B cell (primary cell): Measurements from ENCODE around the gene ZNF222. TPM values are rescaled to one million over a fixed set of nuclear protein-coding genes. Genes with fewer than 3 reads are reported as not detected.

Source experiments
- ATAC-seq: fragments of 200-7000 bp; cut with Tn5 transposase; one replicate; pipeline ENCODE4 v1.10.0; 2021; ENCODE audit warnings: low read depth, mild to moderate bottlenecking, moderate number of reproducible peaks, moderate library complexity
- CTCF ChIA-PET: fragments of 350-600 bp; sonication (Branson Sonifier 250); formaldehyde crosslinking; loops from one replicate; lab custom pipeline; 2021; ENCODE audit warnings: antibody characterized with exemption, inconsistent platforms; lab: Charles Lee
- POLR2A ChIA-PET: fragments of 350-600 bp; sonication (Branson Sonifier 250); formaldehyde crosslinking; loops from one replicate; lab custom pipeline; 2021; ENCODE audit warnings: antibody characterized with exemption; lab: Charles Lee
- DNase-seq: peaks from one replicate; pipeline ENCODE4 v3.0.0; 2013
- H2AFZ ChIP-seq: 2 replicates; pipeline ENCODE4 v1.6.1; 2012; ENCODE audit warnings: mild to moderate bottlenecking, low read depth, low read length; ENCODE audit not compliant: insufficient read depth, poor library complexity, severe bottlenecking
- H3K27ac ChIP-seq, 2 donors: 1 replicate in 1 of 2; 2 replicates in 1 of 2; pipeline ENCODE4 v1.5.1; 2012 to 2013; ENCODE audit warnings: low read length in 2 of 2, mild to moderate bottlenecking in 2 of 2, moderate library complexity in 1 of 2
- H3K27me3 ChIP-seq, 4 experiments: fragments of 200-600 bp in 1 of 4; sonication (generic) in 1 of 4; replicated peaks in 1 of 4; 1 replicate in 2 of 4; 2 replicates in 2 of 4; pipeline versions ENCODE4 v1.6.1 to v1.7.0; 2013 to 2016; ENCODE audit warnings: low read length in 3 of 4, mild to moderate bottlenecking in 2 of 4, mixed read lengths in 1 of 4, moderate library complexity in 1 of 4; ENCODE audit not compliant: insufficient read depth in 4 of 4, control insufficient read depth in 3 of 4; ENCODE audit errors: control extremely low read depth in 1 of 4
- H3K36me3 ChIP-seq, 2 experiments: replicated peaks in 1 of 2; 1 replicate in 1 of 2; 2 replicates in 1 of 2; pipeline versions ENCODE4 v1.6.1 to v1.7.1; 2013; ENCODE audit warnings: low read length in 1 of 2; ENCODE audit not compliant: insufficient read depth in 2 of 2, control insufficient read depth in 1 of 2; ENCODE audit errors: control extremely low read depth in 1 of 2, extremely low read depth in 1 of 2
- H3K4me1 ChIP-seq, 2 donors: fragments of 200-600 bp in 1 of 2; sonication (generic) in 1 of 2; 1 replicate in 1 of 2; 2 replicates in 1 of 2; pipeline versions ENCODE4 v1.5.1 to v1.6.1; 2013 to 2017; ENCODE audit warnings: low read length in 2 of 2; ENCODE audit not compliant: control insufficient read depth in 2 of 2, insufficient read depth in 2 of 2
- H3K4me2 ChIP-seq: replicated peaks from 2 replicates; pipeline ENCODE3; 2012; ENCODE audit warnings: mild to moderate bottlenecking, low read depth, low read length; ENCODE audit not compliant: poor library complexity, severe bottlenecking
- H3K4me3 ChIP-seq, 5 experiments: fragments of 200-600 bp in 1 of 5; sonication (generic) in 1 of 5; 1 replicate in 3 of 5; 2 replicates in 2 of 5; pipeline versions ENCODE4 v1.5.1 to v1.7.0; 2011 to 2016; ENCODE audit warnings: low read length in 4 of 5, mild to moderate bottlenecking in 4 of 5, low read depth in 2 of 5, control low read depth in 1 of 5, moderate library complexity in 1 of 5; ENCODE audit not compliant: insufficient read depth in 1 of 5; ENCODE audit errors: control extremely low read depth in 1 of 5, extremely low read depth in 1 of 5
- H3K79me2 ChIP-seq: fragments of 200-600 bp; sonication (generic); one replicate; pipeline ENCODE4 v1.6.0; 2016; ENCODE audit warnings: low read length; ENCODE audit not compliant: control insufficient read depth, insufficient read depth
- H3K9ac ChIP-seq: fragments of 200-600 bp; sonication (generic); 2 replicates; pipeline ENCODE4 v1.6.1; 2017; ENCODE audit warnings: mild to moderate bottlenecking, low read length, moderate library complexity
- H3K9me3 ChIP-seq, 3 donors: one replicate each; pipeline versions ENCODE4 v1.6.1 to v1.7.1; 2013; ENCODE audit warnings: low read length in 2 of 3; ENCODE audit not compliant: control insufficient read depth in 2 of 3, insufficient read depth in 1 of 3; ENCODE audit errors: control extremely low read depth in 1 of 3
- H4K20me1 ChIP-seq: 2 replicates; pipeline ENCODE4 v1.6.0; 2012; ENCODE audit warnings: mild to moderate bottlenecking, low read length; ENCODE audit not compliant: insufficient read depth, control insufficient read depth, poor library complexity, severe bottlenecking
- H3K27ac Mint-ChIP-seq: one replicate; pipeline ENCODE4 v1.8.0; 2021; ENCODE audit warnings: mixed read lengths
- H3K27me3 Mint-ChIP-seq: one replicate; pipeline ENCODE4 v1.8.0; 2021; ENCODE audit warnings: mixed read lengths
- H3K4me1 Mint-ChIP-seq: one replicate; pipeline ENCODE4 v1.8.0; 2021; ENCODE audit warnings: mixed read lengths
- H3K4me3 Mint-ChIP-seq: one replicate; pipeline ENCODE4 v1.8.0; 2021; ENCODE audit warnings: mixed read lengths
- H3K9me3 Mint-ChIP-seq: one replicate; pipeline ENCODE4 v1.8.0; 2022; ENCODE audit warnings: mixed read lengths; ENCODE audit not compliant: insufficient read depth
- EZH2 ChIP-seq: IDR thresholded peaks from 2 replicates; pipeline ENCODE4 v1.6.1; 2012; ENCODE audit warnings: borderline replicate concordance, low read depth, mild to moderate bottlenecking, moderate library complexity, low read length; ENCODE audit not compliant: insufficient read depth, poor library complexity, severe bottlenecking
- WGBS: methylation state at CpG from one replicate; pipeline ENCODE4 v1.1.5; 2013; ENCODE audit warnings: missing lambda C conversion rate; ENCODE audit not compliant: insufficient coverage; 5-methylcytosine and 5-hydroxymethylcytosine counted together
- intact Hi-C: fragments of 100-400 bp; cut with micrococcal nuclease; formaldehyde crosslinking; loops from one replicate; pipeline ENCODE4 v1.10.0; 2022
- polyA plus RNA-seq: library from polyadenylated mRNA; depleted of rRNA; stranded (reverse); fragments of >200 nt; gene quantifications from 2 replicates; pipeline ENCODE4 v1.2.3, GENCODE V29; 2012
- total RNA-seq, 2 donors: library from RNA; stranded (reverse); fragments of 120-200 nt in 1 of 2; gene quantifications; 1 replicate in 1 of 2; 2 replicates in 1 of 2; pipeline versions ENCODE4 v1.2.3 to v1.2.4, GENCODE V29; 2013 to 2022
- TF ChIP-seq, protein P1 (sequence below): fragments of 200-600 bp; IDR thresholded peaks from one replicate; pipeline ENCODE4 v1.8.0; 2022; ENCODE audit warnings: antibody characterized with exemption, mild to moderate bottlenecking

ZNF222 gene
- total and polyA plus RNA-seq, 2 donors (not counting 1 experiment from before 2014, with no cell fraction given) = 2.5 to 7.5 TPM

DNA sequence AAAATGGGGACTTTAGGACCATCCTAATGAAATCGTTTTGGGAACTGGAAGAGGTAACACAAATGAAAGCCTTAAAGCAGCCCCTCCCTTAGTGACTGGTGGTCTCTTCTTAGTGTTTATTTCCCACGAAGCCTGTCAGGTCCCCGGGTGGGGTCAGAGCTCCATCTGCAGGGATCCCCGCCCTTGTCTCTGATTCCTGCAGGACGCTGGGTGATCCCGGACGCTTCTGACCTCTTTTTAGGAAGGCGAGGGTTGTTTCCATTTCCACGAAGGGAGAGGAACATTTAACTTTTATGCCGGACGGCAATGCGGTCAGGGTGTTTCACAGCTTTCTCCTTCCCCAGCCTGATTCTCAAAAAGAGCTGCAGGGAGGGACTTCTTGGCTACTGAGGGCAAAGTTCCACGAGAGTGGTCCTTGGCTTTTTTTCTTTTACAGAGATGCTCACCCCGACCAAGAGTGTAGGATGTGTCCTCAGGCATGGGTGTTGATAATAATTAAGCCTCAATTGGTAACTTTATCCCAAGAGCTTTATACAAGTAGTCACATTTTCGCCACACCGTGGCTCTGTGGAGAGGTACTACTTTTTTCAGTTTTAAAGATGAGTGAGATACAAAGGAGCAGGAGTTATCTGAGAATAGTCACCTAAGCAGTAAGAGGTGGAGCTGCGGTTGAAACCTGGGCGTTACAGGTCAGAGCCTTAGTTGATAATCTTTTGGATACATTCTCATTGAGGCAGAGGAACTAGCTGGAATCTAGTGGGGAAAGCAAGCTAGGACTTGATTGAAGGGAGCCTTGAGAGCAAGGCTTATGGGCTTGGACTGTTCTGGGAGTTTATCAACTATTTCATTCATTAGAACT is 47.6 kb downstream of the ZNF222 start:
- DNase-seq = peak; percentile 5
- no peaks in the 10 kb centered on the region for H3K27me3 ChIP-seq
- peaks cover 4 to 12% (median 7%) of the 10 kb centered on the region in 3 donors for H3K9me3 ChIP-seq
- H3K4me3 ChIP-seq = peak overlapping the region; percentile 68 to 89 (median 76)
- H3K4me2 ChIP-seq = peak overlapping the region; percentile 84
- no peaks in the 10 kb centered on the region for H4K20me1 ChIP-seq
- H3K27ac Mint-ChIP-seq = peak overlapping the region; percentile 76
- ChIA-PET POLR2A (interaction anchor here (0.6 kb wide), 1 partner anchor 139 kb away, joined by 9 read pairs; no protein-coding TSS in a partner anchor), CTCF (interaction anchor here (0.7 kb wide), 1 partner anchor 52 kb away, joined by 3 read pairs; no protein-coding TSS in a partner anchor)
- H3K4me3 Mint-ChIP-seq = peak overlapping the region; percentile 89
- no peak for TF ChIP-seq EZH2
- TF ChIP-seq, protein P1, sequence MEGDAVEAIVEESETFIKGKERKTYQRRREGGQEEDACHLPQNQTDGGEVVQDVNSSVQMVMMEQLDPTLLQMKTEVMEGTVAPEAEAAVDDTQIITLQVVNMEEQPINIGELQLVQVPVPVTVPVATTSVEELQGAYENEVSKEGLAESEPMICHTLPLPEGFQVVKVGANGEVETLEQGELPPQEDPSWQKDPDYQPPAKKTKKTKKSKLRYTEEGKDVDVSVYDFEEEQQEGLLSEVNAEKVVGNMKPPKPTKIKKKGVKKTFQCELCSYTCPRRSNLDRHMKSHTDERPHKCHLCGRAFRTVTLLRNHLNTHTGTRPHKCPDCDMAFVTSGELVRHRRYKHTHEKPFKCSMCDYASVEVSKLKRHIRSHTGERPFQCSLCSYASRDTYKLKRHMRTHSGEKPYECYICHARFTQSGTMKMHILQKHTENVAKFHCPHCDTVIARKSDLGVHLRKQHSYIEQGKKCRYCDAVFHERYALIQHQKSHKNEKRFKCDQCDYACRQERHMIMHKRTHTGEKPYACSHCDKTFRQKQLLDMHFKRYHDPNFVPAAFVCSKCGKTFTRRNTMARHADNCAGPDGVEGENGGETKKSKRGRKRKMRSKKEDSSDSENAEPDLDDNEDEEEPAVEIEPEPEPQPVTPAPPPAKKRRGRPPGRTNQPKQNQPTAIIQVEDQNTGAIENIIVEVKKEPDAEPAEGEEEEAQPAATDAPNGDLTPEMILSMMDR = no peak
- no peak for ATAC-seq
- H3K4me1 ChIP-seq = peaks cover 13 to 16% of the 10 kb centered on the region in 2 donors
- H3K9ac ChIP-seq = peak overlapping the region; percentile 73
- intact Hi-C loops = loop anchor here (1.0 to 10.0 kb wide), 11 partner anchors 21 to 248 kb away; partner anchors contain the start of genes ZNF222, ZNF224, ZNF225 and ZNF226
- WGBS = 31% methylated on average over 13 of the region's 18 CpGs
- H3K36me3 ChIP-seq = peaks cover 0 to 4% of the 10 kb centered on the region in 2 experiments
- peak overlapping the region; percentile 94 for H2AFZ ChIP-seq
- peaks cover 25% of the 10 kb centered on the region for H3K4me1 Mint-ChIP-seq
- no peak overlapping the region for H3K27ac ChIP-seq
- no peaks in the 10 kb centered on the region for H3K27me3 Mint-ChIP-seq
- peaks cover 18% of the 10 kb centered on the region for H3K9me3 Mint-ChIP-seq
- no peaks in the 10 kb centered on the region for H3K79me2 ChIP-seq

DNA sequence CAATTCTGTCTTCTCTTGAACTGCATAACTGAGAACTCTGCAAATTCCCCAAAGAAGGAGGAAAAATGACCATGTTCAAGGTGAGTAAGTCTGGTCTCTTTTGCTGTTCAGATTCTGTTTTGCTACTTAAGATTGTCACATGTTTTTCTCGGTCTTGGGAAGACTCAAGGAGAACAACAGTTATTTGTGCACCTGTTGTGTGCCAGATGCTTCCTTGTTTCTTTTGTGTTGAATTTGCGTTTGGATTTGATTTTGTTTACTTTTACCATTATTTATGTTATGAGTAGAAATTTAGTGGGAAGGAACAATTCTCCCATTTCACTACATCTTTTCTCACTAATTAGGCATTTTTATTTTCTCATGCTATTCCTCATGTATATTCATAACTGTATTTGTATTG is 51.1 kb downstream of the ZNF222 start:
- Histone ChIP-seq H3K9ac (no peak overlapping the region), H3K79me2 (no peaks in the 10 kb centered on the region), H4K20me1 (no peaks in the 10 kb centered on the region), H3K9me3 (peaks cover 0 to 1% (median 0%) of the 10 kb centered on the region in 3 donors), H3K27me3 (no peaks in the 10 kb centered on the region), H3K4me2 (no peak overlapping the region), H3K4me1 (peaks cover 12 to 16% of the 10 kb centered on the region in 2 donors), H3K27ac (no peak overlapping the region), H2AFZ (no peak overlapping the region), H3K36me3 (peaks cover 0 to 8% of the 10 kb centered on the region in 2 experiments), H3K4me3 (no peak overlapping the region)
- ChIA-PET CTCF (no interaction called here), POLR2A (no interaction called here)
- peaks cover 6% of the 10 kb centered on the region for H3K9me3 Mint-ChIP-seq
- no peaks in the 10 kb centered on the region for H3K27me3 Mint-ChIP-seq
- peaks cover 20% of the 10 kb centered on the region for H3K4me1 Mint-ChIP-seq
- DNase-seq (no peak), ATAC-seq (no peak)
- H3K4me3 Mint-ChIP-seq = no peak overlapping the region
- intact Hi-C loops = loop anchor here (10.0 kb wide), 1 partner anchor 252 kb away; the partner anchor contains the start of gene ZNF283
- no peak overlapping the region for H3K27ac Mint-ChIP-seq
- no CpG with 5 or more reads among the region's 2 CpGs for WGBS
- TF ChIP-seq, protein P1 = no peak
- TF ChIP-seq EZH2 = no peak
